ENCODE measurements around the gene SLC50A1.

DNA sequence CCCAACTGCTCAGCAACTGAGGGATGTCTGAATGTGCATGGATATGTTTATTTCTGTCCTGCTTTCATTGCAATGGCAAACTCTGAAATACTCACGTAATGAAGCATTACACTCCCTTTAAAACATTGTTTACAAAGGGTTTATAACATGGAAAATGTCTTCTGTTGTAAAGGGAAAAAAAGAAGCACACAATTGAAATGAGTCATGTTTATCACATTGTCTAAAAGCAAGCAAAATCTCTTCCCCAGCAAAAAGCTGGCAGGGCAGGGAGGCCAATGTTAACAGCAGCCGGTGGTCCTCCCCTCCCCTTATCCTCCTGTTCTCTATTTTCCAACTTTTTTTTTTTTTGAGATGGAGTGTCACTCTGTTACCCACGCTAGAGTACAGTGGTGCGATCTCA is 11.9 kb upstream of the SLC50A1 start:
- TF ChIP-seq ZNF274 (IDR thresholded peaks at IDR 0.05; ENCODE audit: low read depth, low read length) (no peak), SUZ12 (IDR thresholded peaks at IDR 0.05; ENCODE audit: extremely low read depth, insufficient read depth, insufficient read length) (no peak)
